ENCODE data around the gene SRSF9. TPM values are rescaled to one million over a fixed set of nuclear protein-coding genes. Genes with fewer than 3 reads are reported as not detected.
A peak's percentile ranks its signal among the peaks of the same experiment; 100 is the strongest.

SRSF9 gene
- total RNA-seq, 2 experiments from 2014 or later, result 195 to 240 TPM

DNA sequence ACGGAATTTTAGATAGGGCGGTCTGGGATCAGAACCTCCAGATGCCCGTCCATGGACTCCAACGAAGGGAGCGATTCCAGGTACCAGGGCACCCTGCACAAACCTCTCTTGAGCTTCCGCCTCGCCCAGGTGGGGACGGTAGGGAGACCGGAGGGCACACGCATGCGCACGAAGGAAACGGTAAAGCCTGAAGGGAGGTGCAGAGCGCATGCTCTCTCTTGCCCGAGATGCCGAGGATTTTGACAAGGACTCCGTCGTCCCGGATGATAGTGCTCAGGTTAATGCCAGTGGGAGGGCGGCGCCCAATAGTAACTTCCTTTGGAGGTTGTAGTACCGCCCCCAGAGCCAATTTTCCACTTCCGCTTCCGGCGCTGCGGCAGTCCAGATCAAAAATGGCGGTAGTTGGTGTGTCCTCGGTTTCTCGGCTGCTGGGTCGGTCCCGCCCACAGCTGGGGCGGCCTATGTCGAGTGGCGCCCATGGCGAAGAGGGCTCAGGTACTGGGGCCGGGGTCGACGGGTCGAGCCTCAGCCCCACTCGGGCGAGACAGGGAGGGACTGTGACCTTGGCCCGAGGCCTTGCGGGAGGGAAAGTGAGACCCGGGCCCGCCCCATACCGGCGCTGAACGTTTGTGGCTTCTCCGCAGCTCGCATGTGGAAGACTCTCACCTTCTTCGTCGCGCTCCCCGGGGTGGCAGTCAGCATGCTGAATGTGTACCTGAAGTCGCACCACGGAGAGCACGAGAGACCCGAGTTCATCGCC lies 31.6 kb downstream of the SRSF9 start, which contains the start of gene COX6A1:
TSS of gene COX6A1 (plus strand) at position 379 of the 760 bp plus-strand sequence. CDS start at position 393, 14 bp downstream.
- peak within 1 kb of the TSS; percentile 95 for H3K27ac Mint-ChIP-seq

GRCh38 chr12:120432772-120433525 lies 36.6 kb downstream of the SRSF9 start:
- H3K4me1 Mint-ChIP-seq, result peaks cover 18% of the 10 kb centered on the region
- peaks cover 10% of the 10 kb centered on the region for H3K27me3 Mint-ChIP-seq
- no peak overlapping the region for H3K4me3 Mint-ChIP-seq
- CTCF ChIA-PET, result interaction anchor here (0.7 to 1.3 kb wide), 3 partner anchors 47 to 232 kb away, joined by 3 to 4 read pairs (median 3); partner anchors contain the start of gene RPLP0
- no peaks in the 10 kb centered on the region for H3K36me3 Mint-ChIP-seq
- H3K27ac Mint-ChIP-seq, result no peak overlapping the region
- no peak for DNase-seq
- no peaks in the 10 kb centered on the region for H3K9me3 Mint-ChIP-seq (ENCODE audit: low read depth)
- ATAC-seq, result no peak

More for the DNA sequence above, 31.6 kb downstream of the SRSF9 start, which contains the start of gene COX6A1:
- no peaks in the 10 kb centered on the region for H3K27me3 Mint-ChIP-seq
- H3K9me3 Mint-ChIP-seq (ENCODE audit: low read depth), result no peaks in the 10 kb centered on the region
- DNase-seq, result peak; percentile 99
- peaks cover 39% of the 10 kb centered on the region for H3K4me1 Mint-ChIP-seq
- H3K4me3 Mint-ChIP-seq, result peak within 1 kb of the TSS; percentile 86
- CTCF ChIA-PET, result interaction anchor here (0.6 to 3.9 kb wide), 17 partner anchors 9 to 248 kb away, joined by 3 to 23 read pairs (median 4); partner anchors contain the start of genes DYNLL1, GATC, MLEC and POP5
- H3K36me3 Mint-ChIP-seq, result peaks cover 17% of the 10 kb centered on the region
- ATAC-seq, result peak; percentile 98

DNA sequence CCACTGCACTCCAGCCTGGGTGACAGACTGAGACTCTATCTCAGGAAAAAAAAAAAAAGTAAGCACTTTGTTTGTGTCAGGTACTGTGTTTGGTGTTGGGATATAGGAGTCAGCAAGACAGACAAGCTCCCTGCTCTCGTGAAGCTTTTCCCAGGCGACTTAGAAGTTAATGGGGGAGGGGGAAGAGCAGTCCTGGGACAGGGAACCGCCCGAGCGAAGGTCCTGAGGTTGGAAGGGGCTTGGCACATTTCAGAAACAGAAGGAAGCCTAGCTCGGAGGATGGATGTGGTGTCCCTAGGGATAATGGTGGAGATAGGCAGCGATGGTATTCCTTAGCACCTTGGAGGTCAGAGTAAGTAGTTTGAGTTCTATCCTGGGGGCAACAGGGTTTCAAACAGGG lies 40.2 kb downstream of the SRSF9 start:
- ATAC-seq, result no peak
- CTCF ChIA-PET, result interaction anchor here (0.6 to 3.5 kb wide), 12 partner anchors 15 to 107 kb away, joined by 3 to 29 read pairs (median 6); partner anchors contain the start of genes PLA2G1B and SRSF9
- peaks cover 10% of the 10 kb centered on the region for H3K27me3 Mint-ChIP-seq
- no peak for DNase-seq
- no peaks in the 10 kb centered on the region for H3K9me3 Mint-ChIP-seq (ENCODE audit: low read depth)
- no peak overlapping the region for H3K4me3 Mint-ChIP-seq
- H3K4me1 Mint-ChIP-seq, result peaks cover 12% of the 10 kb centered on the region
- H3K27ac Mint-ChIP-seq, result no peak overlapping the region
- H3K36me3 Mint-ChIP-seq, result no peaks in the 10 kb centered on the region

DNA sequence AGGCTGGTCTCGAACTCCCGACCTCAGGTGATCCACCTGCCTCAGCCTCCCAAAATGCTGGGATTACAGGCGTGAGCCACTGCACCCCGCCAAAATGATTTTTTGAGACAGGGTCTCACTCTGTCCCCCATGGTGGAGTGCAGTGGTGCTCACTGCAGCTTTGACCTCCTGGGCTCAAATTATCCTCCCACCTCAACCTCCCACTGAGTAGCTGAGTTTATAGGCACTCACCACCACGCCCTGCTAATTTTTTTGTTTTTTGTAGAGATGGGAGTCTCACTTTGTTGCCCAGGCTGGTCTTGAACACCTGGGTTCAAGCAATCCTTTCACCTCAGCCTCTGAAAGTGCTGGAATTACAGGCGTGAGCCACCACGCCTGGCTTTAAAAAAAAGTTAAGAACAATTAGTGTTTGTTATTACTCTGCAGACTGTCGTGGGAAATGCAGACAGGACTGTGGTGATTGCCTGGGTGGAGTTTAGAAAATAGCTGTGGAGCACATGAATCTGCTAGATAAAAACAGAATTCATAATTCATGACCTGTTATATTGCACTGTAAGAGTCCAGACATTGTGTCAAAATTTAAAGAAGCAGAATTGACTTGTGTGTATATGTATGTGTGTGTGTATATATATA lies 40.8 kb downstream of the SRSF9 start:
- DNase-seq (no peak), ATAC-seq (no peak)
- no peaks in the 10 kb centered on the region for H3K36me3 Mint-ChIP-seq
- peaks cover 10% of the 10 kb centered on the region for H3K27me3 Mint-ChIP-seq
- H3K9me3 Mint-ChIP-seq (ENCODE audit: low read depth), result no peaks in the 10 kb centered on the region
- H3K4me1 Mint-ChIP-seq, result peaks cover 12% of the 10 kb centered on the region
- no peak overlapping the region for H3K4me3 Mint-ChIP-seq
- CTCF ChIA-PET, result interaction anchor here (1.2 to 3.5 kb wide), 9 partner anchors 37 to 106 kb away, joined by 3 to 29 read pairs (median 8); partner anchors contain the start of genes PLA2G1B and SRSF9
- H3K27ac Mint-ChIP-seq, result no peak overlapping the region

DNA sequence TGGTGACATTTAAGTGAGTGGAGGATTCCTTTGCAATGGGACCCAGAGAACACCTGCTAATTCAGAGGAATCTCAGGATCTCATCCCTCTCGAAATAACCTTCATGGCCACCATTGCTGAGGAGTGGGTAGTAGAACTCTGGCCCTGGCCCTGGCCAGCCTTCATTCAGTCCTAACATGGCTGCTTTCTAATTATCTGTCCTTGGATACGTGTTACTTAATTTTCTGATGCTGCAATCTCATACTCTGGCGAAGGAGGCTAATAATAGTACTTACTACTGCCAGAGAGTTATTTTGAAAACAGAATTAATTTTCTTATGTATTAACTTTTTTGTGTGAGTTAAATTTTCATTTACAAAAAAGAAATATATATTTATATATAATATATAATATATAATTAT lies 43.8 kb downstream of the SRSF9 start:
- Mint-ChIP-seq H3K27ac (no peak overlapping the region), H3K9me3 (ENCODE audit: low read depth) (no peaks in the 10 kb centered on the region), H3K27me3 (peaks cover 12% of the 10 kb centered on the region), H3K4me1 (peaks cover 5% of the 10 kb centered on the region), H3K36me3 (no peaks in the 10 kb centered on the region), H3K4me3 (no peak overlapping the region)
- CTCF ChIA-PET, result no interaction called here
- DNase-seq (no peak), ATAC-seq (no peak)

GRCh38 chr12:120422892-120423456 lies 46.6 kb downstream of the SRSF9 start:
- ATAC-seq, result no peak
- H3K4me3 Mint-ChIP-seq, result no peak overlapping the region
- CTCF ChIA-PET, result interaction anchor here (0.7 kb wide), 2 partner anchors 330 to 797 kb away, joined by 3 to 4 read pairs; no protein-coding TSS in a partner anchor
- no peak overlapping the region for H3K27ac Mint-ChIP-seq
- no peak for DNase-seq
- no peaks in the 10 kb centered on the region for H3K9me3 Mint-ChIP-seq (ENCODE audit: low read depth)
- no peaks in the 10 kb centered on the region for H3K4me1 Mint-ChIP-seq
- peaks cover 2% of the 10 kb centered on the region for H3K27me3 Mint-ChIP-seq
- no peaks in the 10 kb centered on the region for H3K36me3 Mint-ChIP-seq

DNA sequence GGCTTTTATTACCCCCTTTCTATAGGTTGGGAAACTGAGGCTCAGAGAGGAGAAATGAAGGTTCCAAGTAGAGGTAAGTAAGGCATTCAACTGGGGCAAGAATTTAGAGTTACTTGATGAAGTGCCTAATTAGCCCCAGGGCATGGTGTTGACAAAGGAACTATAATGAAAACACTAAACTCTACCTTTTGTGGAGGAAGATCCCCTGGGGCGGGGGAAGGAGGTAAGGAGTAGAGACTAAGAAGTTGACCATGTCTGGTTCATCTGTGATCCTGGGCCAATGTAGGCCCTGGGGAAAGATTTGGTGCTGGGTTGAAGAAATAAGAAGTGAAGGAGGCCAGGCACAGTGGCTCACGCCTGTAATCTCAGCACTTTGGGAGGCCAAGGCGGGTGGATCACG lies 47.8 kb downstream of the SRSF9 start:
- Mint-ChIP-seq H3K4me1 (no peaks in the 10 kb centered on the region), H3K36me3 (no peaks in the 10 kb centered on the region), H3K4me3 (no peak overlapping the region), H3K27me3 (peaks cover 2% of the 10 kb centered on the region), H3K27ac (no peak overlapping the region), H3K9me3 (ENCODE audit: low read depth) (no peaks in the 10 kb centered on the region)
- DNase-seq, result no peak
- ATAC-seq, result no peak
- CTCF ChIA-PET, result no interaction called here

DNA sequence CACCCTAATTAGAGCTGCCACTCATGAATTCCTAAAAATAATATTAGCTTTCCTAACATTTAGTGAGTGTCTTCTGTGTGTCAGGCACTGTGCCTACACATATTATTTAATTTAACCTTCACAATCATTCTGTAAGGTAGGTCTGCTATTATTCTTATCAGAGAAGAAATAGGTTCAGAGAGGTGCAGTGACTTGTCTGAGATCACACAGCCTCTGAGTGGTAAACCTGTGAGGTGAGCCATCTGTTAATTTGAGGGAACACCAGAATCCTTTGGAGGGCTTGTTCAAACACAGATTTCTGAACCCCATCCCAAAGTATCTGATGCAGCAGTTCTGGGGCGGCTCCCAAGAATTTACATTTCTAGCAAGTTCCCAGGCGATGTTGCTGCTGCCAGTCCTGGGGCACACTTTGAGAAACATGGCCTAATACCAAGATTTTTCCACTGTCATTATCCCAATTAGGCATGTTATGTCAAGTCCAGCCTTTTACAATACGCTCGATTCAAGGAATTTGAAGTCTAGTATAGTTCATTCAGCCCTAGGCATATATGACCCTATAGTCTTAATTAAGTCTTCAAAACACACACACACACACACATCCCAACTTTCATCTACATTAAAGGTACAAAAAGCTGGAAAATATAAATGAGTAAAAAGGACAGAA lies 51.5 kb downstream of the SRSF9 start:
- Mint-ChIP-seq H3K4me3 (no peak overlapping the region), H3K9me3 (ENCODE audit: low read depth) (no peaks in the 10 kb centered on the region), H3K36me3 (no peaks in the 10 kb centered on the region), H3K27me3 (peaks cover 2% of the 10 kb centered on the region), H3K27ac (no peak overlapping the region), H3K4me1 (no peaks in the 10 kb centered on the region)
- DNase-seq (no peak), ATAC-seq (no peak)
- CTCF ChIA-PET, result interaction anchor here (1.3 kb wide), 1 partner anchor 13 kb away, joined by 3 read pairs; no protein-coding TSS in a partner anchor

DNA sequence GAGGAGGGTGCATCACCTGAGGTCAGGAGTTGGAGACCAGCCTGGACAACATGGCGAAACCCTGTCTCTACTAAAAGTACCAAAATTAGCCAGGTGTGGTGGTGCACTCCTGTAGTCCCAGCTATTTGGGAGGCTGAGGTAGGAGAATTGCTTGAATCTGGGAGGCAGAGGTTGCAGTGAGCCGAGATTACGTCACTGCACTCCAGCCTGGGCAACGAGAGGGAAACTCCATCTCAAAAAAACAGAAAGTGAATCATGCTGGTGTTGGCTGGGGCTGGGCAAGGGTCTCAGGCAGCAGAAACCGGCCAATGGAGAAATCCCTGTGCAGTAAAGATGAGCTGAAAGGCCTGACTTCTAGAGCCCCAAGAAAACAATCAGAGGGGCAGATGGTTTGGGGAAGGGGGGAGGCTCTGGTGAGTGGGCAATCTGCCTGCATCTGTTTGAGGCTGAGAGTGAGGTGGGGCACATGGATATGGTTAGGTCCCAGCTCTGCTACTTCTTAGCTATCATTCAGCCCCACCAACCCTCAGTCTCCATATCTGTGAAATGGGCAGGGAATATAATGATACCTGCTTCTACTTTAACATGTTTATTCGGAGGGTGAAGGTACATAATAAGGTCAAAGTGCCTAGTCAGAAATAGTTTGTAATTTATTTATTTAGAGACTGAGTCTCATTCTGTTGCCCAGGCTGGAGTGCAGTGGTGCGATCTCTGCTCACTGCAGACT lies 52.9 kb downstream of the SRSF9 start:
- DNase-seq (no peak), ATAC-seq (no peak)
- no peaks in the 10 kb centered on the region for H3K4me1 Mint-ChIP-seq
- no peaks in the 10 kb centered on the region for H3K36me3 Mint-ChIP-seq
- CTCF ChIA-PET, result interaction anchor here (0.6 to 1.3 kb wide), 2 partner anchors 14 to 20 kb away, joined by 3 read pairs; no protein-coding TSS in a partner anchor
- H3K27me3 Mint-ChIP-seq, result peaks cover 6% of the 10 kb centered on the region
- H3K9me3 Mint-ChIP-seq (ENCODE audit: low read depth), result no peaks in the 10 kb centered on the region
- H3K27ac Mint-ChIP-seq, result no peak overlapping the region
- H3K4me3 Mint-ChIP-seq, result no peak overlapping the region

- Mint-ChIP-seq H3K36me3 (no peaks in the 10 kb centered on the region), H3K27ac (no peak overlapping the region), H3K27me3 (peaks cover 6% of the 10 kb centered on the region), H3K4me3 (no peak overlapping the region), H3K9me3 (ENCODE audit: low read depth) (no peaks in the 10 kb centered on the region), H3K4me1 (no peaks in the 10 kb centered on the region)
- CTCF ChIA-PET, result no interaction called here
- DNase-seq (no peak), ATAC-seq (no peak)
These were observed 55.5 kb downstream of the SRSF9 start for GRCh38 chr12:120413901-120414695.

GRCh38 chr12:120412421-120412820 lies 57.1 kb downstream of the SRSF9 start:
- Mint-ChIP-seq H3K27ac (no peak overlapping the region), H3K9me3 (ENCODE audit: low read depth) (no peaks in the 10 kb centered on the region), H3K36me3 (no peaks in the 10 kb centered on the region), H3K4me3 (no peak overlapping the region), H3K27me3 (peaks cover 6% of the 10 kb centered on the region), H3K4me1 (no peaks in the 10 kb centered on the region)
- CTCF ChIA-PET, result no interaction called here
- no peak for DNase-seq
- ATAC-seq, result no peak

Data from activated CD8-positive, alpha-beta memory T cell treated with anti-CD3 and anti-CD28 coated beads, Interleukin-2, amount 10 ng/mL, durations not matched to agents 7 days and 5 days (primary cell).